Measurements from ENCODE around the gene GALNT16. TPM values are rescaled to one million over a fixed set of nuclear protein-coding genes. Genes with fewer than 3 reads are reported as not detected.

GALNT16 gene
- total RNA-seq, 2 donors from 2014 or later, result 18.2 to 23.4 TPM

Other genes starting within 250 kb of the GALNT16 start
- gene DCAF5, start 107.0 kb upstream of the GALNT16 start, total RNA-seq, result 10 to 100 TPM; 42.3 to 50.0 TPM
- gene EXD2, start 68.7 kb upstream of the GALNT16 start, total RNA-seq, result 10 to 100 TPM; 17.9 to 21.0 TPM
- gene ERH, start 138.1 kb downstream of the GALNT16 start, total RNA-seq, result 100 to 1,000 TPM; 126 to 132 TPM
- 10 to 100 TPM; 37.9 to 43.4 TPM for gene SLC39A9, start 138.5 kb downstream of the GALNT16 start, total RNA-seq
- under 1 TPM; 0.10 to 0.14 TPM for gene PLEKHD1, start 224.6 kb downstream of the GALNT16 start, total RNA-seq